ENCODE measurements around the gene DDX1.

DNA sequence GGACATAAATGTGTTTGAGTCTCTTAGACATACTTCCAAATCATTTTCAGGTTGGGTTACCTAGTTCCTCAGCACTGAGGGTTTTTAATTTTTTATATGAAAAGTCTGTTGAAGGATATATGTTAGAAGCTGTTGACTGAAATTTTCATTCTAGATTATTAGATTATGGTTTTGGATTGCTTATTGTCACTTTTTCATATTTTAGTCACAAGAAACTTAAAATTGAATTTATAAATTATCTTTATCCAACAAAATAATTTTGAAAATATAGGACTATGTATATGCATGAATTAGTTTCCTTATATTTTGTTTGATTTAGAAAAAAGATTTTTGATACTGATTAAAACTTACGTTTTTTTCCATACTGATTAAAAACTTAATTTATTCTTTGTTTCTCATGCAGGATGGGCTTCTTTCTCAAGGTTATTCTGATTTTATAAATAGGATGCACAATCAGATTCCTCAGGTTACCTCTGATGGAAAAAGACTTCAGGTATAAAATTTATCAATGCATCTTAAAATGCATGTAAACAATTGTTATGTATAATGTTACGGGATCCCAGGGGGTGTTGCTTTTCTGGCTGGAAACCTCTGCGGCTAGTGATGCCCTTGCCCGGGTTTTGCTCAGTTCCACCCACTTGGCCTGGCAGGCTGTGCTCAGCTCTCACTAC is 26.2 kb downstream of the DDX1 start:
- TF ChIP-seq POLR2AphosphoS5 (IDR thresholded peaks at IDR 0.05; ENCODE audit: low read depth) (no peak), CTCF (conservative IDR thresholded peaks at IDR 0.05; ENCODE audit: low read depth in 2 of 2) (no peak), EZH2 (IDR thresholded peaks at IDR 0.05; ENCODE audit: low read depth, unreplicated experiment) (no peak)

All from GM23338 (cell line).